ENCODE results near the gene KCNAB2. TPM values are rescaled to one million over a fixed set of nuclear protein-coding genes. Genes with fewer than 3 reads are reported as not detected.

KCNAB2 gene
- total RNA-seq, 1 experiment from 2014 or later = 10.3 TPM

GRCh38 chr1:6134741-6135510 lies 89.2 kb downstream of the KCNAB2 start:
- CTCF ChIA-PET = no interaction called here
- POLR2A ChIA-PET = no interaction called here
- no peaks in the 10 kb centered on the region for H3K4me1 Mint-ChIP-seq
- H3K27me3 Mint-ChIP-seq (ENCODE audit: low read depth) = peaks cover 2% of the 10 kb centered on the region; the same call in 1 of the 2 replicates
- TF ChIP-seq, protein P1, sequence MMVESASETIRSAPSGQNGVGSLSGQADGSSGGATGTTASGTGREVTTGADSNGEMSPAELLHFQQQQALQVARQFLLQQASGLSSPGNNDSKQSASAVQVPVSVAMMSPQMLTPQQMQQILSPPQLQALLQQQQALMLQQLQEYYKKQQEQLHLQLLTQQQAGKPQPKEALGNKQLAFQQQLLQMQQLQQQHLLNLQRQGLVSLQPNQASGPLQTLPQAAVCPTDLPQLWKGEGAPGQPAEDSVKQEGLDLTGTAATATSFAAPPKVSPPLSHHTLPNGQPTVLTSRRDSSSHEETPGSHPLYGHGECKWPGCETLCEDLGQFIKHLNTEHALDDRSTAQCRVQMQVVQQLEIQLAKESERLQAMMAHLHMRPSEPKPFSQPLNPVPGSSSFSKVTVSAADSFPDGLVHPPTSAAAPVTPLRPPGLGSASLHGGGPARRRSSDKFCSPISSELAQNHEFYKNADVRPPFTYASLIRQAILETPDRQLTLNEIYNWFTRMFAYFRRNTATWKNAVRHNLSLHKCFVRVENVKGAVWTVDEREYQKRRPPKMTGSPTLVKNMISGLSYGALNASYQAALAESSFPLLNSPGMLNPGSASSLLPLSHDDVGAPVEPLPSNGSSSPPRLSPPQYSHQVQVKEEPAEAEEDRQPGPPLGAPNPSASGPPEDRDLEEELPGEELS (CRISPR knock-in tag; IDR thresholded peaks at IDR 0.05) = no peak
- TF ChIP-seq MXD4 (CRISPR knock-in tag; IDR thresholded peaks at IDR 0.05; ENCODE audit: borderline replicate concordance) (no peak), ZBTB43 (CRISPR knock-in tag; IDR thresholded peaks at IDR 0.05) (no peak), ATF6 (CRISPR knock-in tag; IDR thresholded peaks at IDR 0.05) (no peak), ZNF396 (CRISPR knock-in tag; IDR thresholded peaks at IDR 0.05; ENCODE audit: borderline replicate concordance) (no peak), ZNF423 (CRISPR knock-in tag; IDR thresholded peaks at IDR 0.05) (no peak), ZNF671 (CRISPR knock-in tag; IDR thresholded peaks at IDR 0.05) (no peak), FOXK1 (CRISPR knock-in tag; IDR thresholded peaks at IDR 0.05) (no peak), ETV6 (CRISPR knock-in tag; IDR thresholded peaks at IDR 0.05) (no peak), TEAD1 (CRISPR knock-in tag; IDR thresholded peaks at IDR 0.05) (no peak), FOXP1 (CRISPR knock-in tag; IDR thresholded peaks at IDR 0.05; ENCODE audit: borderline replicate concordance) (no peak), TEAD4 (CRISPR knock-in tag; IDR thresholded peaks at IDR 0.05) (no peak)
- TF ChIP-seq, protein P2, sequence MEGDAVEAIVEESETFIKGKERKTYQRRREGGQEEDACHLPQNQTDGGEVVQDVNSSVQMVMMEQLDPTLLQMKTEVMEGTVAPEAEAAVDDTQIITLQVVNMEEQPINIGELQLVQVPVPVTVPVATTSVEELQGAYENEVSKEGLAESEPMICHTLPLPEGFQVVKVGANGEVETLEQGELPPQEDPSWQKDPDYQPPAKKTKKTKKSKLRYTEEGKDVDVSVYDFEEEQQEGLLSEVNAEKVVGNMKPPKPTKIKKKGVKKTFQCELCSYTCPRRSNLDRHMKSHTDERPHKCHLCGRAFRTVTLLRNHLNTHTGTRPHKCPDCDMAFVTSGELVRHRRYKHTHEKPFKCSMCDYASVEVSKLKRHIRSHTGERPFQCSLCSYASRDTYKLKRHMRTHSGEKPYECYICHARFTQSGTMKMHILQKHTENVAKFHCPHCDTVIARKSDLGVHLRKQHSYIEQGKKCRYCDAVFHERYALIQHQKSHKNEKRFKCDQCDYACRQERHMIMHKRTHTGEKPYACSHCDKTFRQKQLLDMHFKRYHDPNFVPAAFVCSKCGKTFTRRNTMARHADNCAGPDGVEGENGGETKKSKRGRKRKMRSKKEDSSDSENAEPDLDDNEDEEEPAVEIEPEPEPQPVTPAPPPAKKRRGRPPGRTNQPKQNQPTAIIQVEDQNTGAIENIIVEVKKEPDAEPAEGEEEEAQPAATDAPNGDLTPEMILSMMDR (IDR thresholded peaks at IDR 0.05) = no peak
- TF ChIP-seq, protein P3, sequence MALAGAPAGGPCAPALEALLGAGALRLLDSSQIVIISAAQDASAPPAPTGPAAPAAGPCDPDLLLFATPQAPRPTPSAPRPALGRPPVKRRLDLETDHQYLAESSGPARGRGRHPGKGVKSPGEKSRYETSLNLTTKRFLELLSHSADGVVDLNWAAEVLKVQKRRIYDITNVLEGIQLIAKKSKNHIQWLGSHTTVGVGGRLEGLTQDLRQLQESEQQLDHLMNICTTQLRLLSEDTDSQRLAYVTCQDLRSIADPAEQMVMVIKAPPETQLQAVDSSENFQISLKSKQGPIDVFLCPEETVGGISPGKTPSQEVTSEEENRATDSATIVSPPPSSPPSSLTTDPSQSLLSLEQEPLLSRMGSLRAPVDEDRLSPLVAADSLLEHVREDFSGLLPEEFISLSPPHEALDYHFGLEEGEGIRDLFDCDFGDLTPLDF (CRISPR knock-in tag; IDR thresholded peaks at IDR 0.05) = no peak
- no peaks in the 10 kb centered on the region for H3K36me3 Mint-ChIP-seq
- ATAC-seq (no peak), DNase-seq (ENCODE audit: low spot score) (peak; percentile 7)
- H3K9me3 Mint-ChIP-seq = peaks cover 10% of the 10 kb centered on the region
- no peak overlapping the region for H3K27ac Mint-ChIP-seq
- no peak overlapping the region for H3K4me3 Mint-ChIP-seq

- Mint-ChIP-seq H3K36me3 (no peaks in the 10 kb centered on the region), H3K27me3 (ENCODE audit: low read depth) (peaks cover 2% of the 10 kb centered on the region; the same call in 1 of the 2 replicates), H3K27ac (no peak overlapping the region), H3K4me3 (no peak overlapping the region), H3K9me3 (peaks cover 10% of the 10 kb centered on the region), H3K4me1 (no peaks in the 10 kb centered on the region)
- no peak for ATAC-seq
- CTCF ChIA-PET = interaction anchor here (0.6 to 1.9 kb wide), 10 partner anchors 8 to 143 kb away, joined by 3 to 10 read pairs (median 4); no protein-coding TSS in a partner anchor
- DNase-seq (ENCODE audit: low spot score) = peak; percentile 1
- POLR2A ChIA-PET = no interaction called here
- no peak for TF ChIP-seq IRF2 (CRISPR knock-in tag; IDR thresholded peaks at IDR 0.05; ENCODE audit: borderline replicate concordance, low read depth)
- no peak for TF ChIP-seq ESRRA (CRISPR knock-in tag; IDR thresholded peaks at IDR 0.05; ENCODE audit: borderline replicate concordance)
- TF ChIP-seq ZNF425 (CRISPR knock-in tag; conservative IDR thresholded peaks at IDR 0.05) = no peak
- no peak for TF ChIP-seq ZBTB43 (CRISPR knock-in tag; IDR thresholded peaks at IDR 0.05)
- TF ChIP-seq, protein P1 (CRISPR knock-in tag; IDR thresholded peaks at IDR 0.05) = no peak
- no peak for TF ChIP-seq ELF4 (CRISPR knock-in tag; IDR thresholded peaks at IDR 0.05; ENCODE audit: low read depth)
Observed at GRCh38 chr1:6136516-6137220, 91.0 kb downstream of the KCNAB2 start.

Measured in WTC11 (cell line).